ACC112 (cell line): Measurements from ENCODE around the gene PELO.
"Not testable (repeated sequence)": the region's sequence is repeated elsewhere in the genome, so short reads cannot be mapped to it uniquely, and the experiment has no call there.

Experiments used
- H2AFZ ChIP-seq: fragments of 200-600 bp; sonication (generic); one replicate; pipeline ENCODE4 v1.6.0; 2017; ENCODE audit warnings: antibody characterized with exemption, low read length; ENCODE audit not compliant: unreplicated experiment
- H3K27ac ChIP-seq: fragments of 200-600 bp; sonication (generic); 2 replicates; pipeline ENCODE4 v1.5.1; 2014; ENCODE audit warnings: low read depth, mild to moderate bottlenecking, antibody characterized with exemption, low read length, moderate library complexity
- H3K27me3 ChIP-seq: fragments of 200-600 bp; sonication (generic); 2 replicates; pipeline ENCODE4 v1.6.1; 2014; ENCODE audit warnings: mild to moderate bottlenecking, antibody characterized with exemption, low read length, moderate library complexity, mixed read lengths; ENCODE audit not compliant: insufficient read depth
- H3K36me3 ChIP-seq: fragments of 200-600 bp; sonication (generic); 2 replicates; pipeline ENCODE4 v1.6.1; 2016; ENCODE audit warnings: mild to moderate bottlenecking, antibody characterized with exemption, low read length, moderate library complexity, mixed read lengths; ENCODE audit not compliant: insufficient read depth
- H3K4me1 ChIP-seq: fragments of 200-600 bp; sonication (generic); one replicate; pipeline ENCODE4 v1.6.1; 2016; ENCODE audit warnings: low read length, mixed read lengths; ENCODE audit not compliant: insufficient read depth, unreplicated experiment, control insufficient read depth
- H3K4me3 ChIP-seq: fragments of 200-600 bp; sonication (generic); 2 replicates; pipeline ENCODE4 v1.5.1; 2014; ENCODE audit warnings: mild to moderate bottlenecking, low read depth, low read length
- H3K79me2 ChIP-seq: fragments of 200-600 bp; sonication (generic); one replicate; pipeline ENCODE4 v1.6.0; 2016; ENCODE audit warnings: low read length; ENCODE audit not compliant: control insufficient read depth, unreplicated experiment, insufficient read depth

The PELO gene, protein sequence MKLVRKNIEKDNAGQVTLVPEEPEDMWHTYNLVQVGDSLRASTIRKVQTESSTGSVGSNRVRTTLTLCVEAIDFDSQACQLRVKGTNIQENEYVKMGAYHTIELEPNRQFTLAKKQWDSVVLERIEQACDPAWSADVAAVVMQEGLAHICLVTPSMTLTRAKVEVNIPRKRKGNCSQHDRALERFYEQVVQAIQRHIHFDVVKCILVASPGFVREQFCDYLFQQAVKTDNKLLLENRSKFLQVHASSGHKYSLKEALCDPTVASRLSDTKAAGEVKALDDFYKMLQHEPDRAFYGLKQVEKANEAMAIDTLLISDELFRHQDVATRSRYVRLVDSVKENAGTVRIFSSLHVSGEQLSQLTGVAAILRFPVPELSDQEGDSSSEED

DNA sequence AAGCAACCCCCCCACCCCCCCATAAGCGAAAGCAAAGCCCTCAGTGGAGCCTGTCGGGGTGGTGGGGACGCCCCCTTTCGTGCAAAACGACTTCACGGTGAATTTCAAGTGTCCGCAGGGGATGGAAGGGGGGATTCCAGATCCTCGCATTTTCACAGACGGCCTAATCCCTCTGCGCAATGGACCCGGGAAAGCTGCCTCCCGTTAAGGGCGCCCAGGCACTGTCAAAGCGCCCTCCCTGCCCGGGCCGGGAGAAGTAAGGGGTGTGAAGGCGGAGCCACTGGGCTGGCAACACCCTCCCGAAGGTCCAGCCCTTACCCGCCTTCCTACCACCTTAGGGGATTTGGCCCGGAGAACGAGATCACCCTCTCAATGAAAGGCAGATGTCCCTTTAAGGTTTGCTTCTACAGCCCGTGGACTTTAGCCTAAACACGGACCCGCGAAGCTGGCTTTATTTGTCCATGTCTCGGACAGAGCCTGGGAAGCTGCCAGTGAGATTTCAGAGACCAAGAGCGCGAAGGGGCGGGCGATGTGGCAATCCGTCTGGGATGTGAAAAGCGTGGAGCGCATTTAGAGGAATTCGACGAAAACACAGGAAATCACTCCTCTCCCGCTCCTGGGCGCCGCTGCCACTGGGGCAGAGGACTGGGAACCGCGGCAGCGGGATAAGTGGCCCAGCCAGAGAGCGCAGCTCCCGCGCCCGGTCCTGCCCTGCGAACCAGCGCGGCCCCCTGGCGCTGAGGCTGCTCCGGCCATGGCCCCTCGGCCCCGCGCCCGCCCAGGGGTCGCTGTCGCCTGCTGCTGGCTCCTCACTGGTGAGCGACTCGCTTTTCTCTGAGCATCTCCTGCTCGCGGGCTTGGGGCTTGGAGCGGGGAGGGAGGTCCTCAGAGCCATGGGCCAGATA, at the start of gene PELO, which contains the start of gene ITGA1:
Gene PELO (plus strand): TSS at position 317 of the 905 bp plus-strand sequence. CDS start 12,479 bp downstream, outside the sequence.
Gene ITGA1 (plus strand): TSS at position 317 of the 905 bp plus-strand sequence. CDS start 438 bp downstream, at position 755.
- H3K4me1 ChIP-seq = peaks cover 44% of the 10 kb centered on the region
- H2AFZ ChIP-seq = peak within 1 kb of the TSS; percentile 78
- H3K79me2 ChIP-seq = peaks cover 38% of the 10 kb centered on the region
- H3K27ac ChIP-seq = peak within 1 kb of the TSS; percentile 85
- no peaks in the 10 kb centered on the region; the same call in none of the 2 replicates for H3K36me3 ChIP-seq
- H3K27me3 ChIP-seq = no peaks in the 10 kb centered on the region
- H3K4me3 ChIP-seq = peak within 1 kb of the TSS; percentile 91

DNA sequence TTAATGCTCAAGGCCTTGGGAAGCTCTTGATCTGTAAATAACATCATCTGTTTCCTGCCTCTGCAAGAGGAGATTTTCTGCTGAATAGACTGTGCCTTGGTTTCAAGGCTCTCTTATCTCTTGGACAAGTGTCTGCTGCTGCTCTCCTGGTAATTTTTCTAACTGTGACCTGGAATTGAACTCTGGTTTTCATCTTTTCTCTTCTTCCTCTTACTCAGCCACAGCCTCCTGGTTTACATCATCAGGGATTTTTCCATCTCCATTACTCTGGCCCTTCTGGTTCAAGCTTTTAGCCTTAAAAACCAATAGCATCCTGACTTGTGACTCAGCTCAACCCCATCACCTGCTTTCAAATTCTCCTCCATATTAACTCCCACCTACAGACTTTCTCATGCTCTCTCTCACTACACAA, 49.6 kb upstream of the PELO start:
- Histone ChIP-seq H3K4me3 (no peak overlapping the region), H2AFZ (no peak overlapping the region), H3K27ac (no peak overlapping the region), H3K36me3 (no peaks in the 10 kb centered on the region), H3K27me3 (no peaks in the 10 kb centered on the region), H3K4me1 (peaks cover 2% of the 10 kb centered on the region), H3K79me2 (no peaks in the 10 kb centered on the region)

DNA sequence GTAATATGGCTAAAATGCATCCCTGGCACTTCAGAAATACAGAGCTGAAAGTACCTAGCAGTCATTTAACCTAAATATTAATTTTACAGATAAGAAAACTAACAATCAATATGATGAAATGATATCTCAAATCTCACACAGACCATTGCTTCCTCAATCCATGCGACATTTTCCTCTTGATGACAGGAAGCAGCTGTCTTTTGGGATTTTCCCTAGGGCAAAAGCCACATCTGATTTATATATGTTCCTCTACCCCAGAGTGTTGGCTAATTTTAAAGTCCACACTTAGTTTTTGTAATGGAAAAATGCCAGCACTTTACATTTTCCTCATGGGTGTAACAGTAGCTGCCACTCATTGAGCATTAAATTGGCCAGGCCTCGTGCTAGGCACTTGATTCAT, 47.7 kb upstream of the PELO start:
- Histone ChIP-seq H3K27me3 (no peaks in the 10 kb centered on the region), H3K36me3 (no peaks in the 10 kb centered on the region), H3K79me2 (no peaks in the 10 kb centered on the region), H2AFZ (no peak overlapping the region), H3K27ac (no peak overlapping the region), H3K4me1 (peaks cover 14% of the 10 kb centered on the region), H3K4me3 (no peak overlapping the region)

DNA sequence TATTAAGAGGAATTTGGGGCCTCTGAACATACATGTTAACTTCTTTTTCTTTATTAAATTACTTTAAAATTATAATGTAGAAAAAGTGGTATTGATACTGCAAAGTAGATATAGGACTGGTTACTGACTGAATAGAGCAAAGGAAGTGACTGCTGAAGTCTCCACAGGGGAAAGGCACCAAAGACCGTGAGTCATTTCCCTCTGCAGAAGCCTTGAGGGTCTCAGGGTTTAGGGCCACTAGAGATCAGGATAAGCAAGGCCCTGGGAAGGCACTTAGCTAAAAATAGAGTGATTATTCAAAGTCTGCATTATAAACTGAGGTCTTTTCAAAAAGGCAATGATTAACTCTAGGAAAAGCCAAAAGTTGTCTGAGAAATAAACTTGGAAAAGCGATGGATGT, 44.7 kb upstream of the PELO start:
- H3K27me3 ChIP-seq = no peaks in the 10 kb centered on the region
- no peak overlapping the region for H3K4me3 ChIP-seq
- no peak overlapping the region for H3K27ac ChIP-seq
- H3K4me1 ChIP-seq = peaks cover 14% of the 10 kb centered on the region
- H3K36me3 ChIP-seq = no peaks in the 10 kb centered on the region
- H2AFZ ChIP-seq = no peak overlapping the region
- H3K79me2 ChIP-seq = no peaks in the 10 kb centered on the region

DNA sequence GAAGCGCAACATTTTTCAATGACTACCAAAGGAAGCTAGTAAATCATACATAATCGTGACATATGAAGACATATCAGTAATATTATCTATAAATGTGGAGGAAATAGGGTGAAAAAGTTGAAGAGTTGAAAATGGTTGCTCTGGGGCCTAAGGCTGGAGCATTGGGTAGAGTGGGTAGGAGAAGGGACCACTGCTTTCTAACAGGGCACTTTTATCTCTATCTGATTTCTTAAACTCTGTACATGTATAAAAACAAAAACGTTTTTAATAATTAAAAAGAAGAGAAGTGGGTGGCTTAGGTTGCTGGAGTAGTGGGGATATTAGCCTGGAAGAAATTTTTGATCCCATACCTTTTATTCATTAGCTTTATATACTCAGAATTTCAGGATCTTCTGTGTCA, 44.2 kb upstream of the PELO start:
- no peak overlapping the region for H2AFZ ChIP-seq
- no peaks in the 10 kb centered on the region for H3K36me3 ChIP-seq
- no peak overlapping the region for H3K4me3 ChIP-seq
- H3K27me3 ChIP-seq = no peaks in the 10 kb centered on the region
- H3K4me1 ChIP-seq = peaks cover 14% of the 10 kb centered on the region
- no peaks in the 10 kb centered on the region for H3K79me2 ChIP-seq
- H3K27ac ChIP-seq = no peak overlapping the region

DNA sequence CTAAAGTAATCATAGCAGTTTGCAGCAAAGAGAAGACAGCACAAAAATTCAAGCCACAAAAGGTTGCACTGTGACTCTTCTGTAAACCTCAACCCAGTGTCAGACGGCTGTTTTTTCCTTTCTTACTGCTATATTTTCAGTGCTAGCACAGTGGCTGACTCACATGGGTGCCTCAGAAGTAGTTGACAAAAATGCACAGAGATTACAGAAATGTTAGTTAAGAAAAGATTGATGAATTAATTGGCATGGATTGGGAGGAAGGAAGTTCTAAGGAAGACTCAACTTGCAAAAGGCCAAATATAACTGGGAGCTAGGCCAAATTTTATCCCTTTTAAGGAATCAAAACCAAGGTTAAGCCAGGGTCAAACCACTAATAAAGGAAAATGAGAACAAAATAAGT, 43.7 kb upstream of the PELO start:
- H3K36me3 ChIP-seq = no peaks in the 10 kb centered on the region
- no peak overlapping the region for H3K4me3 ChIP-seq
- no peak overlapping the region for H3K27ac ChIP-seq
- no peaks in the 10 kb centered on the region for H3K79me2 ChIP-seq
- peaks cover 14% of the 10 kb centered on the region for H3K4me1 ChIP-seq
- no peak overlapping the region for H2AFZ ChIP-seq
- no peaks in the 10 kb centered on the region for H3K27me3 ChIP-seq

DNA sequence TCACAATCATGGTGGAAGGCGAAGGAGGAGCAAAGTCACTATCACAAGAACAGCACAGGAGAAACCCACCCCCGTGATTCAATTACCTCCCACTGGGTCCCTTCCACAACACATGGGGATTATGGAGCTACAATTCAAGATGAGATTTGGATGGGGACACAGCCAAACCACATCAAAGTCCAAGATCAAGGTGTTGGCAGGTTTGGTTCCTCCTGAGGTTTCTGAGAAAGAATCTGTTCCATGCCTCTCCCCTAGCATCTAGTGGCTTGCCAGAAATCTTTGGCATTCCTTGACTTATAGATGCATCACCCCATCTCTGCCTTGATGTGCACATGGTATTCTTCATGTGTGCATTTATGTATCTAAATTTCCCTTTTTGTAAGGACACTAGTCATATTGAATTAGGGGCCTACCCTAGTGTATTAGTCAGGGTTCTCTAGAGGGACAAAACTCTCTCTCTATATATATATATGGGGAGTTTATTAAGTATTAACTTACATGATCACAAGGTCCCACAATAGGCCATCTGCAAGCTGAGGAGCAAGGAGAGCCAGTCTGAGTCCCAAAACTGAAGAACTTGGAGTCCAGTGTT, 42.8 kb upstream of the PELO start:
- not testable (repeated sequence) for H3K36me3 ChIP-seq, H3K27ac ChIP-seq, H2AFZ ChIP-seq, H3K27me3 ChIP-seq, H3K79me2 ChIP-seq, H3K4me3 ChIP-seq
- H3K4me1 ChIP-seq = peaks cover 14% of the 10 kb centered on the region

DNA sequence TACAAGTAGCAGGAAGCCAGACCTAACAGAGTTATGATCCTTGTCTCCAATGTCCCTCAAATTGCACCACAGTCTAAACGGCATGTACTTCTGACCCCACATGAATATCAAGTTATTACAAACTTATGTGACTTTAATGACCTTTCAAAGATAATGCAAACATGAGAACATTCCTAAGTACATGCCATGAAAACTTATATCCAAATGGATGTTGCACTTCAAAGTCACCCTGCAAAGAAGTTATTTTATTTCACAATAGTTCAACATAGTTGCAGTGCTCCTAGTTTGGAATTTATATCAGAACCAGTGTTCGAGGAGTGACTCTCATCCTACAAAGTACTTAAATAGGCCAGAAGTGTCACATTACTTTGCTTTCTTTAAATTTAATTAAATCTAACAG, 41.2 kb upstream of the PELO start:
- no peaks in the 10 kb centered on the region for H3K79me2 ChIP-seq
- H3K4me3 ChIP-seq = no peak overlapping the region
- no peaks in the 10 kb centered on the region for H3K36me3 ChIP-seq
- peaks cover 14% of the 10 kb centered on the region for H3K4me1 ChIP-seq
- H3K27ac ChIP-seq = no peak overlapping the region
- H2AFZ ChIP-seq = no peak overlapping the region
- no peaks in the 10 kb centered on the region for H3K27me3 ChIP-seq

DNA sequence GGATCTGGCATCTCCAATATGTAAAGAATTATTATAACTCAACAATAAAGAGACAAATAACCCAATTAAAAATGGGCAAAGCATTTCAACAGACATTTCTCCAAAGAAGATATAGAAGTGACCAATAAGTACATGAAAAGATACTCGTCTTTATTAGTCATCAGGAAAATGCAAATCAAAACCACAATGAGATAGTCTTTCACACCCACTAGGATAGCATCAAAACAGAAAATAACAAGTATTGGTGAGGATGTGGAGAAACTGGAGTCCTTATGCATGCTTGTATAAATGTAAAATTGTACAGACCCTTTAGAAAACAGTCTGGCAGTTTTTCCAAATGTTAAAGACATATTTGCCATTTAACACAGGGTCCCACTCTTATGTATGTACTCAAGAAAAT, 39.1 kb upstream of the PELO start:
- no peaks in the 10 kb centered on the region for H3K27me3 ChIP-seq
- H3K27ac ChIP-seq = no peak overlapping the region
- H3K36me3 ChIP-seq = no peaks in the 10 kb centered on the region
- H3K4me3 ChIP-seq = no peak overlapping the region
- no peaks in the 10 kb centered on the region for H3K79me2 ChIP-seq
- peaks cover 7% of the 10 kb centered on the region for H3K4me1 ChIP-seq
- H2AFZ ChIP-seq = no peak overlapping the region

DNA sequence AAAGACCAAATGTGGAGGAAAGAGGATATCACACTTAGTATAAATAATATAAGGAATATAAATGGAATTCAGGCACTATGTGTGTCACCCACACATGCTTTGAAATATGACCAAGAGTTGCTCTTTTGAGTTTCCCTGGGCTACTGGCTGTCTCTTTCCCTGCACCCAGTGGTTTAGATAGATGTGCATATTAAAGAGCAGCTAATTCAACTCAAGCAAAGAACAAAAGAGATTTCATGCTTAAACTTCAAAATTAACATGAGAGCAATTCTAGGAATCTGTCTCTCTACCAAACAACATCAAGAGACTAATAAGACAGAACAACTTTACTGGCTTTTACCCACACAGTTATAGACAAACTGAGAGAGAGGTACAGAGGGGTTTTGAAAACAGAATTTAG, 38.0 kb upstream of the PELO start:
- Histone ChIP-seq H3K27ac (no peak overlapping the region), H2AFZ (no peak overlapping the region), H3K36me3 (no peaks in the 10 kb centered on the region), H3K27me3 (no peaks in the 10 kb centered on the region), H3K4me3 (no peak overlapping the region), H3K4me1 (no peaks in the 10 kb centered on the region), H3K79me2 (no peaks in the 10 kb centered on the region)
